Measurements from ENCODE around the gene SIGLEC7.
A peak's percentile ranks its signal among the peaks of the same experiment; 100 is the strongest.
"Not testable (repeated sequence)": the region's sequence is repeated elsewhere in the genome, so short reads cannot be mapped to it uniquely, and the experiment has no call there.

SIGLEC7 gene

GRCh38 chr19:51139299-51140014 lies 2.6 kb upstream of the SIGLEC7 start:
- DNase-seq (ENCODE audit: low spot score) = no peak

DNA sequence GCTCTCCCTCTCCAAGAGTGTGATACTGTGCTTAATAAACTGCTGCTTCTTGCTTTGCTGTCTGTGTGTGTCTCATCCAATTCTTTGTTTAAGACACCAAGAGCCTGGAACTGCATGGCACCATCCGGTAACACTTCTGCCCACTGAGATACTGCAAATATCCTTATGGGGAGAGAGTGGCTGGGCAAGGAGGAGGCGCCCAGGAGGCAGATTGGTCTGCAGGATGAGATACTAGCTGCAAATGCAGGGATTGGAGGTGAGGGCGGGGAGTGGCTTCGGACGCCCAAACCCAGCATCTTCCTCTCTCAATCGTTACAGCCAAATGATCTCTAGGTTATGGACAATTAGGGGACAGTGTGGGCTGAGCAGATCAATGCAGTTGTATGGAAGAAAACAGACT lies 1.7 kb upstream of the SIGLEC7 start:
- DNase-seq (ENCODE audit: low spot score) = no peak

DNA sequence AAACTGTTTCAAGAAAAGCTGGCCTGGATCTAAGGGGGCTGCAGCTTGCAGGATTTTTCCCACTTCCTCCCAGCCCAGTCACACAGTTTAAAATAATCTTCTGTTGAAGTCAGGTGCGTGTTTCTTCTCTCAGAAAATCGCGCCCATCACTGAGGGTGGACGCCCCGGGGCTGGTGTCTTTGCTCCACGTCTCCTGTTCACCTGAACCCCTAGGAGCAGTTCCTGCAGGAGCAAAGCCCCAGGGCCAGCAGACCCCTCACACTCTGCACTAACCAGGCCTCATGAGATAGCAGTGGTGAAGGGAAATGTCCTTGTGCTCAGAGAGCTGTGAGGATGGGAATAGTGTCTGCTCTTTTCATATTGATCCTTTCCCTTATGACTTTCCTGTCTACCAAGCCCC lies 920 bp upstream of the SIGLEC7 start:
- DNase-seq (ENCODE audit: low spot score) = no peak

DNA sequence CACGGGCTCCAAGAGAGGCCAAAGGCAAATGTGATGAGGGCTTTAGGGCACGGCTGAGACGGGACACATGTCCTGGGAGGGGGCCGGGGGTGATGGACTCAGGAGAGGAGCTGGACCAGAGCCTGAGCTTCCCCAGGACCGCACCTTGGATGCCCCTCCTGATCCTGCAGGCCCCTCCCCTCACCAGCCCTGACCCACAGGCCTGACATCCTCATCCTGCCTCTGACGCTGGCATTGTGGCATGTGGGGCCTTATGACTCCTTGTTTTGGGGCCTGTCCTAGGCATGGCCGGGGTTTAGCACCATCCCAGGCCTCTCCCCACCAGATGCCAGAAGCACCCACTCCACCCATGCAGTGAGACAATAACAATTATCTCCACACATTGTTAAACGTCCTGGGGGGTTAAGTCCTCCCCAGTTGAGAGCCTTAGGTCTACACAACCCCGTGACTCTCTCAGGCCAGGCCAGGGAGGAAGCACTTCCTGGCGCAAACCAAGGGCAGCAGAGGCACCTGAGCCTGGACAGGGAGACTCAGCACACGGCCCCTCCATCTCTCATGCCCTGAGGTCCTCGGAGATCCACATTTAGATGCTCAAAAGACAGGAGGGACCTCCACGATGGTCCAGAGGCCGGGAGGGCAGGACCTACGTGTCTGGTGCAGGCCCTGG lies 841 bp downstream of the SIGLEC7 start:
- DNase-seq (ENCODE audit: low spot score) = not testable (repeated sequence)

GRCh38 chr19:51143486-51143885 lies 1.4 kb downstream of the SIGLEC7 start:
- DNase-seq (ENCODE audit: low spot score) = no peak

GRCh38 chr19:51144482-51145045 lies 2.5 kb downstream of the SIGLEC7 start:
- no peak for DNase-seq (ENCODE audit: low spot score)

- DNase-seq (ENCODE audit: low spot score) = no peak
Observed at GRCh38 chr19:51145916-51146493, 3.9 kb downstream of the SIGLEC7 start.

GRCh38 chr19:51146751-51147150 lies 4.7 kb downstream of the SIGLEC7 start:
- DNase-seq (ENCODE audit: low spot score) = no peak

- no peak for DNase-seq (ENCODE audit: low spot score)
Observed at GRCh38 chr19:51147663-51148062, 5.6 kb downstream of the SIGLEC7 start.

- DNase-seq (ENCODE audit: low spot score) = no peak
Observed at GRCh38 chr19:51148580-51148979, 6.5 kb downstream of the SIGLEC7 start.

- no peak for DNase-seq (ENCODE audit: low spot score)
Observed at GRCh38 chr19:51150627-51151026, 8.5 kb downstream of the SIGLEC7 start.

DNA sequence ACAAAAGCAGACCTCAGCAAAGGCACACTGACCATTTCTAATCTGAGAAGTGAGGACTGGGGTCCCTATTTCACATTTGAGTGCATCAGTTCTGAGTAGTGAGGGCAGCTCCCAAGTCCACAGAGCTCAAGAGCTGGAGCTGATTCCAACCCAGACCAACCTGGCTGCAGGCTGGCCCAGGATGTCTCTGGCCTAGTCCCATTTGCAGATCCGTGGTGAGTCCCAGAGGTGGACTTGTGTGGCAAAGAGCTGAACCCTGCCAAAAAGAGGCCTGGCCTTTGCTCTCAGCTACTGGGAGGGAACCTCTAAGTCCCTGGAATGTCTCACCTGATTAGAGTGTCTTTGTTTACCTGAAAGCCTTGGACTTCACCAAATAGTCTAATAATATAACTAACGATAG lies 14.6 kb downstream of the SIGLEC7 start:
- DNase-seq (ENCODE audit: low spot score) = no peak

DNA sequence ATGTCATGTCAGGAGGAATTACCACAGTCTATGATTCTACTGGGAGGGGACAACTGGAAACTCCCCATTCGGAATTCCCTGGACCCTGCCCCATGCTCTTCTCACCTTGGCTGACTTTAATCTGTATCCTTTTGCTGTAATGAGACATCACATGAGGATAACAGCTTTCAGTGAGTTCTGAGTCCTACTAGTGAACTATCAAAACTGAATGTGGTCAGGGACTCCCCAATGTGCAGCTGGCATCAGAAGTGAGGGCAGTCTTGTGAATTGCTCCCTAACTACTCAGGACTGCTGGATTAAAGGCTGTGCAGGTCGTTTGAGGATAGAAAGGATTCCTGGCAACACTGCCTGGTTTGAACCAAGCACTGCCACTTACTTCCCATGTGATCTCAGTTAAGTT lies 15.2 kb downstream of the SIGLEC7 start:
- DNase-seq (ENCODE audit: low spot score) = no peak

GRCh38 chr19:51158474-51159129 lies 16.5 kb downstream of the SIGLEC7 start:
- DNase-seq (ENCODE audit: low spot score) = peak; percentile 42

DNA sequence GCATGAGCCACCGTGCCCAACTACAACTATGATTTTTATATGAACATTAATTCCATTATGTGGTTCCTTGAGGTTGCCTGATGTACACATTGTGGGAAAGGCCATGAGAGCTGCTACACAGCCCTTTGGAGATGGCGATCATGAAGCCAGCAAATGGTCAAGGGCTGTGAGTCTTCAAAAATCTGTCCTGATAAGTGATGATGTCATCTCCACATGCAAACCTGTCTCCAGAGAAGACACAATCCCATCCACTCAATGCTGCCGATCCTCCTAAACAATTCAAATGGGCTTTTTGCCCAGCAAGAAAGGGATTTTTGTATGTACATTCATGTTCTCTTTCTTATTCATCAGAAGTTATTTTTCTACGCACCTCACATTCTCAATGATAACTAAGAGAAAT lies 17.6 kb downstream of the SIGLEC7 start:
- DNase-seq (ENCODE audit: low spot score) = no peak

DNA sequence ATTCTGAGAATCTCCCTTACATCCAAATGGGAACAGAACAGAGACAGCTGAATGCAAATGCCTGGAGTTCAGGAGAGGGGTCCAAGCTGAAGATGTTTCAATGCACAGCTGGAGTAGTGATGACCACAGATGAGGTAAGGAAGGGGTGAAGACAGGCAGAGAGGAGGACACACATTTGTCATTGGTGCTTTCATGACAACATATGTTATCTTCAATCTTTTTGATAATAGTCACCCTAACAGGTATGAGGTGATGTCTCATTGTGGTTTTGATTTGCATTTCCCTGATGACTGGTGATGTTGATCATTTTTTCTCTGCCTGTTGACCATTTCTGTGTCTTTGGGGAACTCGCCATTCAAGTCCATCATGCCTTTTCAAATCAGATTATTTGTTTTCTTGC lies 19.2 kb downstream of the SIGLEC7 start:
- DNase-seq (ENCODE audit: low spot score) = no peak

GRCh38 chr19:51161867-51162496 lies 19.9 kb downstream of the SIGLEC7 start:
- DNase-seq (ENCODE audit: low spot score) = no peak

- DNase-seq (ENCODE audit: low spot score) = no peak
Observed at GRCh38 chr19:51163257-51163656, 21.2 kb downstream of the SIGLEC7 start.

DNA sequence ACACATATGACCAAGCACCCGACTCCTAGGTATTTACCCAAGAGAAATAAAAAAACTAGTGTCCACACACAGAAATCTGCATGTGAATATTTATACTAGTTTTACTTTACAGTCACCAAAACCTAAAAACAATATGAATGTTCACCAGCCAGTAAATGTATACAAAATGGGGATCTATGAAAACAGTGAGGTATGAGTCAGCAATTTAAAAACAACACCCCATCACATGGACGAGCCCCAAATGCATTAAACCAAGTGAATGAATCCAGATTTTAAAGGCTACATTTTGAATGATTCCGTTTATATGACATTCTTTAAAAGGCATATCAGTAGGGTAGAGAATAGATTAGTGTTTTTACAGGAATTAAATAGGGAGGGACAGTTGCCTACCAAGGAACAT lies 22.1 kb downstream of the SIGLEC7 start:
- no peak for DNase-seq (ENCODE audit: low spot score)

- no peak for DNase-seq (ENCODE audit: low spot score)
Observed at GRCh38 chr19:51166846-51167490, 24.9 kb downstream of the SIGLEC7 start.

DNA sequence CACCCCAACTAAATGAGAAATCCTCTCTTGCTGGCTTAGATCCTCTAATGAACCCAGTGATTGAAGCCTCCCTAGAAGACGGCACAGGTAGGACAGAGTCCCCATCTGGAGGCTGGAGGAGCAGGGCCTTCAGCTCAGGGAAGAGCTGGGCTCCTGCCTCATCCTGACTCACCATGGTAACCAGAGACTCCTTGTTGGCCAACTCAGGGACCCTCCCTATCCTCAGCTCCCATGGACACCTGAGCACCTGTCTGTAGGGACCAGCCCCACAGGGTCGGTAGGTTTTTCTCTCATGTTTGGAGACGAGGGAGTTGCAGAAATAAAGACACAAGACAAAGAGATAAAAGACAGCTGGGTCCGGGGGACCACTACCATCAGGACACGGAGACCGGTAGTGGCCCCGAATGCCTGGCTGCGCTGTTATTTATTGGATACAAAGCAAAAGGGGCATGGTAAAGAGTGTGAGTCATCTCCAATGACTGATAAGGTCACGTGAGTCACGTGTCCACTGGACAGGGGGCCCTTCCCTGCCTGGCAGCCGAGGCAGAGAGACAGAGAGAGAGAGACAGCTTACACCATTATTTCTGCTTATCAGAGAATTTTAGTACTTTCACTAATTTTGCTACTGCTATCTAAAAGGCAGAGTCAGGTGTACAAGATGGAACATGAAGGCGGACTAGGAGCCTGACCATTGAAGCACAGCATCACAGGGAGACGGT lies 26.6 kb downstream of the SIGLEC7 start:
- no peak for DNase-seq (ENCODE audit: low spot score)

Data from germinal center (tissue), 1 donor.